ENCODE results near the gene PCYT1A. TPM values are rescaled to one million over a fixed set of nuclear protein-coding genes. Genes with fewer than 3 reads are reported as not detected.

The PCYT1A gene
- polyA plus RNA-seq, 3 donors, result 24.3 to 99.6 (median 31.6) TPM

DNA sequence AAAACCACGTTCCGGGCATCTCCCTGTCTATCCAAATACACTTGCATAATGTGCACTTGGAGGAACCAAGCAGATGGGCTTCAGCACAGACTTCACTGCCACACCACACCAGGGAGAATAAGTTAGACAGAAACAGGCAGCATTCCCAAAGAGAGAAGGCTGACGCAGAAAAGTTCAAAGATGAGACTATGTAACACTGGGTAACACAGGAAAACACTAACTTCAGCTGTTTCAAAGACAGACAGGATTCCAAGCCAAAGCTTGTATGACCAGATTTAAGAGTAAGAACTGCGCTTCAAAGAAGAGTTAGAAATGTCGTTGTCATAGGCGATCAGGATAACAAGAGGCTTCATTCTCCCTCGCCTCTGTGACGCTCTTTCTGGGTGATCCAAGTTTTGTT, 51.3 kb downstream of the PCYT1A start:
- H3K36me3 Mint-ChIP-seq, result peaks cover 50 to 60% of the 10 kb centered on the region in 2 donors
- Histone ChIP-seq H3K27ac (ENCODE audit: low read depth in 1 of 2, low read length in 2 of 2) (no peak overlapping the region), H3K9ac (ENCODE audit: insufficient read depth, low read length, poor library complexity, severe bottlenecking) (no peak overlapping the region), H3K4me2 (replicated peaks; ENCODE audit: extremely low read depth, low read length, poor library complexity, severe bottlenecking) (no peak overlapping the region), H3K4me3 (replicated peaks in 1 of 3; ENCODE audit: low read depth in 2 of 3, low read length in 3 of 3) (no peak overlapping the region), H3K27me3 (ENCODE audit: control insufficient read depth in 2 of 2, insufficient read depth in 2 of 2, low read length in 2 of 2) (no peaks in the 10 kb centered on the region), H3K79me2 (ENCODE audit: insufficient read depth, low read length) (no peaks in the 10 kb centered on the region), H3K36me3 (replicated peaks in 1 of 2; ENCODE audit: control insufficient read depth in 1 of 2, insufficient read depth in 2 of 2, low read length in 2 of 2) (peaks cover 42 to 68% of the 10 kb centered on the region in 2 donors), H2AFZ (ENCODE audit: insufficient read depth, low read depth, low read length, poor library complexity, severe bottlenecking) (no peak overlapping the region), H3K4me1 (ENCODE audit: control insufficient read depth in 1 of 2, insufficient read depth in 2 of 2, low read length in 2 of 2) (peaks cover 15 to 17% of the 10 kb centered on the region in 2 donors), H4K20me1 (ENCODE audit: insufficient read depth, low read length) (peaks cover 6% of the 10 kb centered on the region), H3K9me3 (replicated peaks in 1 of 2; ENCODE audit: control insufficient read depth in 1 of 2, insufficient read depth in 1 of 2, low read length in 2 of 2) (no peaks in the 10 kb centered on the region)
- H3K4me3 Mint-ChIP-seq, result no peak overlapping the region
- no peak for TF ChIP-seq CTCF (IDR thresholded peaks at IDR 0.05)
- peaks cover 0 to 1% (median 0%) of the 10 kb centered on the region in 7 donors for H3K9me3 Mint-ChIP-seq
- peak overlapping the region in 3 of 7 donors; percentile 9 to 61 (median 10) for H3K27ac Mint-ChIP-seq
- intact Hi-C loops (cut with micrococcal nuclease), result no loop called here
- H3K27me3 Mint-ChIP-seq (ENCODE audit: low read depth in 3 of 3), result no peaks in the 10 kb centered on the region
- 80% methylated on average over 1 of the region's 8 CpGs for WGBS (ENCODE audit: insufficient coverage)
- peaks cover 24% of the 10 kb centered on the region for H3K4me1 Mint-ChIP-seq
- no peak for DNase-seq

GRCh38 chr3:196235452-196236122, 51.9 kb downstream of the PCYT1A start:
- no peak for TF ChIP-seq CTCF (IDR thresholded peaks at IDR 0.05)

More at GRCh38 chr3:196235452-196236122, 51.9 kb downstream of the PCYT1A start:
- Mint-ChIP-seq H3K27me3 (ENCODE audit: low read depth in 3 of 3) (no peaks in the 10 kb centered on the region), H3K4me3 (no peak overlapping the region), H3K27ac (peak overlapping the region in 1 of 7 donors; percentile 61), H3K4me1 (peaks cover 24% of the 10 kb centered on the region), H3K36me3 (peaks cover 47 to 56% of the 10 kb centered on the region in 2 donors), H3K9me3 (peaks cover 0 to 1% (median 0%) of the 10 kb centered on the region in 7 donors)
- H3K4me1 ChIP-seq (ENCODE audit: control insufficient read depth in 1 of 2, insufficient read depth in 2 of 2, low read length in 2 of 2), result peaks cover 15 to 17% of the 10 kb centered on the region in 2 donors
- H3K4me3 ChIP-seq (replicated peaks in 1 of 3; ENCODE audit: low read depth in 2 of 3, low read length in 3 of 3), result no peak overlapping the region
- H3K9ac ChIP-seq (ENCODE audit: insufficient read depth, low read length, poor library complexity, severe bottlenecking), result no peak overlapping the region
- H3K79me2 ChIP-seq (ENCODE audit: insufficient read depth, low read length), result no peaks in the 10 kb centered on the region
- no peak overlapping the region for H3K27ac ChIP-seq (ENCODE audit: low read depth in 1 of 2, low read length in 2 of 2)
- H3K27me3 ChIP-seq (ENCODE audit: control insufficient read depth in 2 of 2, insufficient read depth in 2 of 2, low read length in 2 of 2), result no peaks in the 10 kb centered on the region
- no peak overlapping the region for H2AFZ ChIP-seq (ENCODE audit: insufficient read depth, low read depth, low read length, poor library complexity, severe bottlenecking)
- peaks cover 6% of the 10 kb centered on the region for H4K20me1 ChIP-seq (ENCODE audit: insufficient read depth, low read length)
- no peak overlapping the region for H3K4me2 ChIP-seq (replicated peaks; ENCODE audit: extremely low read depth, low read length, poor library complexity, severe bottlenecking)
- H3K36me3 ChIP-seq (replicated peaks in 1 of 2; ENCODE audit: control insufficient read depth in 1 of 2, insufficient read depth in 2 of 2, low read length in 2 of 2), result peaks cover 38 to 62% of the 10 kb centered on the region in 2 donors
- no peak for DNase-seq
- intact Hi-C loops (cut with micrococcal nuclease), result no loop called here
- 74% methylated on average over 9 of the region's 12 CpGs for WGBS (ENCODE audit: insufficient coverage)
- no peaks in the 10 kb centered on the region for H3K9me3 ChIP-seq (replicated peaks in 1 of 2; ENCODE audit: control insufficient read depth in 1 of 2, insufficient read depth in 1 of 2, low read length in 2 of 2)

Data from CD14-positive monocyte (primary cell).